ENCODE measurements around the gene KDM5B. TPM values are rescaled to one million over a fixed set of nuclear protein-coding genes. Genes with fewer than 3 reads are reported as not detected.
A peak's percentile ranks its signal among the peaks of the same experiment; 100 is the strongest.
"Not testable (repeated sequence)": the region's sequence is repeated elsewhere in the genome, so short reads cannot be mapped to it uniquely, and the experiment has no call there.

Gene KDM5B
- polyA plus RNA-seq, 3 donors from 2014 or later: 4.4 to 26.2 (median 8.7) TPM

DNA sequence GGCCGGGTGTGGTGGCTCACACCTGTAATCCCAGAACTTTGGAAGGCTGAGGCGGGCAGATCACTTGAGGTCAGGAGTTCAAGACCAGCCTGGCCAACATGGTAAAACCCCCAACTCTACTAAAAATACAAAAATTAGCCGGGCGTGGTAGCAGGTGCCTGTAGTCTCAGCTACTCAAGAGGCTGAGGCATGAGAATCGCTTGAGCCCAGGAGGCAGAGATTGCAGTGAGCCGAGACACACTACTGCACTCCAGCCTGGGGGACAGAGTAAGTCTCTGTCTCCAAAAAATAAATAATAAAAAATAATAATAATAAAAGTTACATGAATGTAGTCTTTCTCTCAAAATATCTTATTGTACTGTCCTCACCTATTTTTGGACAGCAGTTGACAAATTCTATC, 13.3 kb downstream of the KDM5B start:
- not testable (repeated sequence) for H3K36me3 Mint-ChIP-seq; H3K27me3 Mint-ChIP-seq (ENCODE audit: low read depth in 3 of 3); DNase-seq; H3K4me3 Mint-ChIP-seq; H3K9me3 Mint-ChIP-seq
- Mint-ChIP-seq H3K27ac (peak overlapping the region in 1 of 6 donors; percentile 46), H3K4me1 (peaks cover 18 to 43% of the 10 kb centered on the region in 2 donors)

DNA sequence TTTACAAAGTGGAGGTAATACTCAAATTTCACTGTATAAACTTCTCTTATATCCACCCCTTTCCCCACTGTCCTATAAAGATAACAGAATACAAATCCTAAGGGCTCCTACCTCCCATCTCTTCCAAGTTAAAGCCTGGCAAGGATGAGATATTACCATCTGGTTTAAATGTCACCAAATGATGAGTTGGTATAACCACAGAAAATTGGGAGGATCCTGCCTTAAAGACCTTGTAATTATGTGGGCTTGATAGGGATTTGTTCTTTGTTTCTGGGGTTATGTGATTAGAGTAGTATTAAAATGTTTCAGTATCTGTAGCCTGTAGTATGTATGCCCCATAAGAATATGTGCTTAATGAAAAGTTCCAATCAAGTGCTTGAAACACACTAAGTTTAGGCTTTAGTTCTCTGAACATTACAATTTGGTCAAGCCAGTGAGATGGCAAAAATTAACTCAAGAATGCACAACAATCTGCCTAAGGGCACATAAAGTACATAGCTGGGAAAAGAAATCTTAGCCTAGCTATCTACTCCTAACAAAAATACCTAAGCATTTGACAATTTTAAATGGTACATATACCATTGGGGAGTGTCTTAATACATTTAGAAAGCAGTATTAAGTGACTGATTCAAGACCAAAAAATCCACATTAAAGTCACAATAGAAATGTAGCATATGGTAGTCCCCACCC, 14.0 kb downstream of the KDM5B start:
- peaks cover 0 to 2% (median 0%) of the 10 kb centered on the region in 3 donors for H3K27me3 Mint-ChIP-seq (ENCODE audit: low read depth in 3 of 3)
- no peak overlapping the region for H3K4me3 Mint-ChIP-seq
- DNase-seq: no peak
- H3K9me3 Mint-ChIP-seq: no peaks in the 10 kb centered on the region
- H3K27ac Mint-ChIP-seq: no peak overlapping the region
- peaks cover 19 to 43% of the 10 kb centered on the region in 2 donors for H3K4me1 Mint-ChIP-seq
- H3K36me3 Mint-ChIP-seq: no peaks in the 10 kb centered on the region

DNA sequence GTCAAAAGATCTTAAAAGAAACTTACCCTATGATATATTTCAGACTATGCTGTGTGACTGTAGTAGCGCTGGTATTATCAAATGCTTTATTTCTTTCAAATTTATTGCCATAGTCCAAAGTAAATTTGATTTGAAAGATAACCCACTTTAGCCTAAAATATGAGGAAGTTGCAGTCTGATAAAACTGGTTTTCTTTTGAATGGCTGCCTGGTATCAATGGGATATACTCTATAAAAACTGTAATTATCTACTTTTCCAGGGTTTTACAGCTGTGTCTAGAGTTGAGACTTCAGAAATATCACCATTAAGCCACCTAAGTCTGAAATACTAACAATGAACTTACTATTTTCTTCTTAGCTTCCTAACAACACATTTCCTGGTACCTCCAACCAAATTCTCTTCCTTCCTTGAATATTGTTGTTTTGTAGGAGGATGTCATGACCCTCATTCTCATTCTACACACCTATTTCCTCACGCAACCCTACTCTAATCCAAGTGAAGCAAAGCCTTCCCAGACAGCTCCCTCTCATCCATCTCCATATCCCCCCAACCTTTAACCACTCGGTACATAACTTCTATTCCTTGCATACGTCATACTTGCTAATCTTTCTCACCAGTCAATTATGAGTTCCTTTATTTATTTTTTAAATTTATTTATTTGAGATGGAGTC, 17.0 kb downstream of the KDM5B start:
- peaks cover 19 to 54% of the 10 kb centered on the region in 2 donors for H3K4me1 Mint-ChIP-seq
- peak overlapping the region in 2 of 6 donors; percentile 32 to 72 for H3K27ac Mint-ChIP-seq
- DNase-seq: no peak
- no peaks in the 10 kb centered on the region for H3K36me3 Mint-ChIP-seq
- no peaks in the 10 kb centered on the region for H3K9me3 Mint-ChIP-seq
- H3K4me3 Mint-ChIP-seq: no peak overlapping the region
- H3K27me3 Mint-ChIP-seq (ENCODE audit: low read depth in 3 of 3): peaks cover 0 to 2% (median 2%) of the 10 kb centered on the region in 3 donors

DNA sequence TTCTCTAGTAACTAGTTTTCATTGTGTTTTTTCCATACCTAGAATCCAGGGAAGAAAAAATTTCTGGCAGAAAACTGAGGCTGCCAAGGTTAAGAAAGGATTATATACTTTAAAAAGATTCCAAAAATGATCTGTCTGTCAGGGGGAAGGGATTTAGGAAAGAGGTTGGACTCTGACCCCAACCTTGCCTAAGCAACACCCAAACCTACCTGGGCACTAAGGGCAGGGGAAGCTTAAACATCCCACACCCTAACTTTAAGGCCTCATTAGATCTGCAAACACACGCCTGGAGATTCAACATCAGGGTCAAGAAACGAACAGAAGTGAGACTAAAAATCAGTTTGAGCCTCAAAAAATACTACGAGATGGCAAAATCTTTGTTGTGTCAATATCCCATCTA, 19.4 kb downstream of the KDM5B start:
- Mint-ChIP-seq H3K36me3 (no peaks in the 10 kb centered on the region), H3K27ac (no peak overlapping the region), H3K4me1 (peaks cover 20 to 63% of the 10 kb centered on the region in 2 donors), H3K4me3 (no peak overlapping the region), H3K27me3 (ENCODE audit: low read depth in 3 of 3) (peaks cover 0 to 2% (median 0%) of the 10 kb centered on the region in 3 donors), H3K9me3 (no peaks in the 10 kb centered on the region)
- no peak for DNase-seq

DNA sequence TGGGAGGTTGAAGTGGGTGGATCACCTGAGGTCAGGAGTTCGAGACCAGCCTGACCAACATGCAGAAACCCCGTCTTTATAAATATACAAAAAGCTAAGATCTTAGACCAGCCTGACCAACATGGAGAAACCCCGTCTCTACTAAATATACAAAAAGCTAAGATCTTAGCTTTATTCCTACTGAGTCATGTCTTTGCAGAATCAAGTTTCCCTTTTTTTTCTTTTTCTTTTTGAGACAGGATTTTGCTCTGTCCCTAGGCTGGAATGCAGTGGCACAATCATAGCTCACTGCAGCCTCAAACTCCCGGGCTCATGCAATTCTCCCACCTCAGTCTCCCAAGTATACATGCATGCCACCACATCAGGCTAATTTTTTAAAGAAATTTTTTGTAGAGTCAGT, 21.4 kb downstream of the KDM5B start:
- H3K4me3 Mint-ChIP-seq: no peak overlapping the region
- no peaks in the 10 kb centered on the region for H3K9me3 Mint-ChIP-seq
- H3K27ac Mint-ChIP-seq: peak overlapping the region in 1 of 6 donors; percentile 50
- no peak for DNase-seq
- no peaks in the 10 kb centered on the region for H3K36me3 Mint-ChIP-seq
- peaks cover 20 to 63% of the 10 kb centered on the region in 2 donors for H3K4me1 Mint-ChIP-seq
- peaks cover 0 to 2% (median 0%) of the 10 kb centered on the region in 3 donors for H3K27me3 Mint-ChIP-seq (ENCODE audit: low read depth in 3 of 3)

DNA sequence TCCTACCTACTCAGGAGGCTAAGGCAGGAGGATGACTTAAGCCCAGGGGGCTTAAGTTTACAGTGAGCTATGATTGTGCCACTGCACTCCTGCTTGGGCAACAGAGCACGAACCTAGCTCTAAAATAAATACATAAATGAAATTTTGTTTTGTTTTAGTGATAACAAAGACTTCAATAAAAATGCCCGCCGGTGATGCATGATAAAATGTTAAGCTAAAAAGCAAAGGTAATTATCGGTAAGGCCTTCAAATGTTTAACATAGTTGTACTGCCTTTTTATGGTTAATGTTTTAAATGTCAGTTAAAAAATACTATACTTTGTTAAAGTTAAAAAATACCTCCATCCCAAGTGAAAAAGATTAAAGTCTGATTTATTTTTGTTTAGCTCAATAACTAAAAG, 27.0 kb downstream of the KDM5B start:
- no peaks in the 10 kb centered on the region for H3K27me3 Mint-ChIP-seq (ENCODE audit: low read depth in 3 of 3)
- peaks cover 0 to 5% (median 0%) of the 10 kb centered on the region in 3 donors for H3K36me3 Mint-ChIP-seq
- DNase-seq: no peak
- H3K4me1 Mint-ChIP-seq: peaks cover 13 to 49% of the 10 kb centered on the region in 2 donors
- peak overlapping the region in 1 of 6 donors; percentile 34 for H3K27ac Mint-ChIP-seq
- H3K9me3 Mint-ChIP-seq: no peaks in the 10 kb centered on the region
- H3K4me3 Mint-ChIP-seq: no peak overlapping the region

DNA sequence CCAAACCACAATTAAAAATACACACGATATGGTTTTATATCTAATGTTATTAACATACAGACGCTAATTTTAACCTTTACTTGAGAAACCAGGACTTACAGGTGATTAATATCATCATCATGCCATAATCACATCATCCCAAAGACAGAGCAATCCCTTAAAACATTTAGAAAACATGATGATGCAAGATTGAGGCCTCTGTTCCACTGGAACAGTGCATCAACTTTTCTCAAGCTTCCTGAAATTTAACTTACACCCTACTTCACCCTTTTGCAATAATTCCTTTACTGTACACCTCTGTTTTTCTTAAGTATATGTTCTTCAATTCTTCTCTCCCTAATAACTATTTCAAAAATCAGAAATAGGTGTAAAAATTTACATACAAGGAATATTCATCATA, 38.1 kb downstream of the KDM5B start:
- Mint-ChIP-seq H3K27me3 (ENCODE audit: low read depth in 3 of 3) (no peaks in the 10 kb centered on the region), H3K9me3 (no peaks in the 10 kb centered on the region), H3K36me3 (peaks cover 7 to 34% (median 13%) of the 10 kb centered on the region in 3 donors), H3K4me3 (no peak overlapping the region), H3K27ac (no peak overlapping the region), H3K4me1 (no peaks in the 10 kb centered on the region)
- DNase-seq: no peak

DNA sequence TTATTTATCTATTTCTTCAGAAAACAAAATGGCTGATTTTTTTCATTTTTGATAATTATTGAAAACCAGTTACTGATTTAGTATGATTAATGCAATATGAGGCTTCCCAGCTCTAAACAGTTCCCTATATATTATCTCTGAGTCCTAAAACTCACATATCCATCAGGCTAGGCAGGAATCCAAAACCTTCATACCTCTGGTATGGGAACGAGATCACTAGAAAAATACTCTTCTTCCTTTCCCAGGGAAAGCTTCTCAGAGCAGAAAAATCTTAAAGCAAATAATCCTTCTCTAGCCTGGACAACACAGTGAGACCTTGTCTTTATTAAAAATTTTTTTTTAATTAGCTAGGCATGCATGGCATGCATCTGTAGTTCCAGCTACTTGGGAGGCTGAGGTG, 42.5 kb downstream of the KDM5B start:
- Mint-ChIP-seq H3K27me3 (ENCODE audit: low read depth in 3 of 3) (no peaks in the 10 kb centered on the region), H3K4me1 (no peaks in the 10 kb centered on the region), H3K9me3 (no peaks in the 10 kb centered on the region), H3K4me3 (no peak overlapping the region), H3K36me3 (peaks cover 4 to 36% (median 18%) of the 10 kb centered on the region in 3 donors), H3K27ac (no peak overlapping the region)
- DNase-seq: no peak

DNA sequence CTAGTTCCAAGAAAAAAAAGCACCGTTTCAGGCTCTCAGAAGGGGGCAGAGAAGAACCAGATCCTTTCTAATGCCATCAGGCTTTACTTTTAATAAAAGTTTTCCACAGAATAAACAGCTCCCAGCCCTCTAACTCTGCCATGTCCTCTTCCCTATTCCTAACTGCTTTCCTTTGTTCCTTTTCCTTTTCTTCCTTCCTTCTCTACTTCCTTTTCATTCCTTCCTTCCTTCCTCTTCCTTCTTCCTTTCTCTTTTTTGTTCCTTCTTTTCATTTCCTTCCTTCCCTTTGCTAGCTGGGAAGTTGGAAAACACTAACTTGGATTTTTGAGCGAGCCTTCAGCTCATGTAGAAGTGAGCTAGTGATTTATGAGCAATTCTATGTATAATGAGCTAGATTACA, 46.2 kb downstream of the KDM5B start:
- DNase-seq: no peak
- Mint-ChIP-seq H3K9me3 (no peaks in the 10 kb centered on the region), H3K4me1 (no peaks in the 10 kb centered on the region), H3K27me3 (ENCODE audit: low read depth in 3 of 3) (peaks cover 0 to 1% (median 0%) of the 10 kb centered on the region in 3 donors), H3K27ac (peak overlapping the region in 2 of 6 donors; percentile 19 to 71), H3K36me3 (peaks cover 15 to 44% (median 16%) of the 10 kb centered on the region in 3 donors), H3K4me3 (no peak overlapping the region)

DNA sequence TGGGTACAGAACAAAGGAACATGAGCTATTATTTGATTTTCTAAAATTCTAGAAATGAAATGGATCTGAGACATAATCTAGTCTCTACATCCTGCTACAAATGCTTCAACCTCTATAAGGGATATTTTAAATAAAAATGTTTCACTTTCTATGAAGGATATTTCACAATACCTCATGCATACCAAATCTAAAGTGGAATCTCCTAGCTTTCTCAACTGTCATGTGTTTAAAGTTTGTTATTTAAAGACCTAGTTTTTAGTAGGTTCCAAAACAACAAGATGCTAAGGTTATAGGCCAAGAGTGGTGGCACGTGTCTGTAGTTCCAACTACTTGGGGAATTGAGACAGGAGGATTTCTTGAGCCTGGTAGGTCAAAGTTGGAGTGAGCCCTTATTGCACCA, 47.6 kb downstream of the KDM5B start:
- Mint-ChIP-seq H3K27me3 (ENCODE audit: low read depth in 3 of 3) (peaks cover 0 to 1% (median 0%) of the 10 kb centered on the region in 3 donors), H3K4me3 (no peak overlapping the region), H3K4me1 (no peaks in the 10 kb centered on the region), H3K9me3 (no peaks in the 10 kb centered on the region), H3K36me3 (peaks cover 16 to 46% (median 20%) of the 10 kb centered on the region in 3 donors), H3K27ac (no peak overlapping the region)
- no peak for DNase-seq

DNA sequence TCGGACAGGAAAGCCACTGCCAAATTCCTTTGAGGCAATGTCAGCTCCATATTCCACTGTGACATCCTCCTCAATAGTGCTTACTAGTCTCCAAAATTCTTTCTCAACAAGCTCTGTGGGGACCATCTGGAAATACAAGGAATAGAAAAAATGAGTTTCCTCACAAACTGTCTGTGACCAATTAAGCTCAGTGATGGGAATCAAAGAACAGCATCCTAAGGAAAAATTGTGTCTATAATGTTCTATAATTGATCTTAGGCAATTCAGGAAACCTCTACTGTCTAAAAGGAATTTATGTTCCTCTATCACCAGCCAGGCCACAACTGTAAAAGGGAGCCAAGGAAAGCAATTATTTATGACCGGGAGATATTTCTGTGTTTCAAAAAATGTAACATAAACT, 51.8 kb downstream of the KDM5B start:
- H3K27me3 Mint-ChIP-seq (ENCODE audit: low read depth in 3 of 3): peaks cover 0 to 1% (median 0%) of the 10 kb centered on the region in 3 donors
- H3K4me3 Mint-ChIP-seq: no peak overlapping the region
- H3K27ac Mint-ChIP-seq: no peak overlapping the region
- no peak for DNase-seq
- H3K4me1 Mint-ChIP-seq: no peaks in the 10 kb centered on the region
- no peaks in the 10 kb centered on the region for H3K9me3 Mint-ChIP-seq
- H3K36me3 Mint-ChIP-seq: peaks cover 16 to 51% (median 26%) of the 10 kb centered on the region in 3 donors

DNA sequence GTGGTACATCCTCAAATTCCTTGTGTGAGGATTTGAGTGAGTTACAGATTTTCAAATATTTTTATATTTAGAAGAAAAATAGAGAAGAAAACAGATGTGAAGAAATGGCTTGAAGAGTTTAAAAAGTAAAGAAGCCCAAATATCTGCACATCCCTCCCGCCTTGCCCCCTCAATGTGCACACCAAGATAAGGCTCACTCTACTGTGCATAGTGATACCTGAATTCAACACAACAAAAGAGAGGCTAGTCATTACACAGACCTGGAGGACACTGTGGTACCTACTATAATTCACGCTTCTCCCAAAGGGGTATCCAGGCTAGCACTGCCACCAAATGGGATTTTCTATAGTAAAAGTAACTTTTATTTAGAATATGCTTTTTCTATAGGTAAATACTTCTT, 53.9 kb downstream of the KDM5B start:
- peaks cover 16 to 48% (median 26%) of the 10 kb centered on the region in 3 donors for H3K36me3 Mint-ChIP-seq
- H3K4me1 Mint-ChIP-seq: no peaks in the 10 kb centered on the region
- no peak for DNase-seq
- no peaks in the 10 kb centered on the region for H3K9me3 Mint-ChIP-seq
- no peak overlapping the region for H3K4me3 Mint-ChIP-seq
- peaks cover 0 to 1% (median 0%) of the 10 kb centered on the region in 3 donors for H3K27me3 Mint-ChIP-seq (ENCODE audit: low read depth in 3 of 3)
- no peak overlapping the region for H3K27ac Mint-ChIP-seq

DNA sequence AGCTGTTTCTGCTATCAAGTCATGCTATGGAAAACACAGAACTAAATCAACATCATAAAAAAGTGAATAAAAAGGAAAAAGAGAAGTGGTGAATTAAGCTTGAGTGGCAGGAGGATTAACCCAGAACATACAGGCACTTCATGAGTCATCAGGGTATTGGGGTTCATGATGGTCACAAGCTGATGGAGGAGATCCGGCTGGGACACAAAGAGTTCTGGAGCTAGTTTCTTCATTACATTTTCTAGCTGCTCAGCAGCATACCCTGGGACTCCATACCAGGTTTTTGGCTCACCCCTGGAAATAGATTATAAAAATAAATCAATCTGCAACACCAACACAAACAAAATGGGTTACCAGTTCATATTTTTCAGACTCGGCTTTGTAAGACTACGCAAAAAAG, 55.4 kb downstream of the KDM5B start:
- Mint-ChIP-seq H3K27me3 (ENCODE audit: low read depth in 3 of 3) (no peaks in the 10 kb centered on the region), H3K4me1 (no peaks in the 10 kb centered on the region), H3K9me3 (no peaks in the 10 kb centered on the region), H3K4me3 (no peak overlapping the region), H3K36me3 (peaks cover 8 to 47% (median 34%) of the 10 kb centered on the region in 3 donors), H3K27ac (peak overlapping the region in 2 of 6 donors; percentile 1 to 26)
- DNase-seq: no peak

DNA sequence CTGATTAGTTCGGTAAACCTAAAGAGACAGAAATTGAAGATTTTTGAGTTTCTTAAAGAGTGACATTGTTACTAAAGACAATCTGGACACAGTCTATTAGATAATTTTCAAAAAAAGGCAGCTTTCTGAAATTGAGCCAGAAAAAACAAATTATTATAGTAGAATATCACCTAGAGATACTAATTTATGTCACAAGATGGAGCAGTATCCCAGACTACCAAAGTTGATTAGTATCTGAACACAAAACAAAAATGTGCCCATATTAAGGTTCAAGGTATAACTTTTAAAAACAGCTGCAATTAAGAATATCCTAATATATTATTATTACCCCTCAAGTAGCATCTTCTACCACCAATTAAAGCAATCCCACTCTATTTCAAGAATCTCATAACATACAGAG, 57.5 kb downstream of the KDM5B start:
- H3K27ac Mint-ChIP-seq: no peak overlapping the region

More for the DNA sequence above, 57.5 kb downstream of the KDM5B start:
- H3K9me3 Mint-ChIP-seq: no peaks in the 10 kb centered on the region
- H3K27me3 Mint-ChIP-seq (ENCODE audit: low read depth in 3 of 3): no peaks in the 10 kb centered on the region
- H3K36me3 Mint-ChIP-seq: peaks cover 10 to 41% (median 33%) of the 10 kb centered on the region in 3 donors
- no peak overlapping the region for H3K4me3 Mint-ChIP-seq
- peak in 1 of 3 donors; percentile 5 for DNase-seq
- no peaks in the 10 kb centered on the region for H3K4me1 Mint-ChIP-seq

All from immature natural killer cell (primary cell).